Stomach (tissue), 9 donors: ENCODE measurements around the gene ATG13. TPM values are rescaled to one million over a fixed set of nuclear protein-coding genes. Genes with fewer than 3 reads are reported as not detected.

Experiments used
- DNase-seq, 2 donors: peaks; one replicate each; pipeline versions ENCODE4 v3.0.0 to v3.0.0-alpha.2; 2013 to 2019
- H3K27ac ChIP-seq, 5 donors: fragments of 200-600 bp in 4 of 5; sonication (generic) in 4 of 5; one replicate each; pipeline ENCODE4 v1.5.1; 2013 to 2019; ENCODE audit warnings: mild to moderate bottlenecking in 1 of 5, moderate library complexity in 1 of 5
- H3K27me3 ChIP-seq, 3 donors: fragments of 200-600 bp; sonication (generic); one replicate each; pipeline ENCODE4 v1.5.1; 2017 to 2019; ENCODE audit warnings: mixed run types in 1 of 3
- H3K36me3 ChIP-seq, 4 donors: fragments of 200-600 bp; sonication (generic); 1 replicate in 3 of 4; 2 replicates in 1 of 4; pipeline ENCODE4 v1.5.1; 2016 to 2019
- H3K4me1 ChIP-seq, 4 donors: fragments of 200-600 bp; sonication (generic); one replicate each; pipeline ENCODE4 v1.5.1; 2016 to 2019
- H3K4me3 ChIP-seq, 4 donors: fragments of 200-600 bp; sonication (generic) in 3 of 4; one replicate each; pipeline ENCODE4 v1.5.1; 2016 to 2019; ENCODE audit warnings: mild to moderate bottlenecking in 1 of 4
- H3K9me3 ChIP-seq, 4 donors: fragments of 200-600 bp; sonication (generic); one replicate each; pipeline ENCODE4 v1.5.1; 2016 to 2019
- CTCF ChIP-seq, 7 experiments: fragments of 450-650 bp in 4 of 7; fragments of 200-600 bp in 3 of 7; sonication (generic) in 3 of 7; IDR thresholded peaks; one replicate each; pipeline ENCODE4 v1.5.1; 2016 to 2019; ENCODE audit warnings: antibody characterized with exemption in 7 of 7, control low read depth in 2 of 7, mild to moderate bottlenecking in 1 of 7
- EP300 ChIP-seq: sonication (generic); formaldehyde crosslinking; IDR thresholded peaks from one replicate; pipeline ENCODE4 v1.6.1; 2017; ENCODE audit warnings: antibody characterized with exemption
- POLR2A ChIP-seq, 4 donors: fragments of 450-650 bp; IDR thresholded peaks; one replicate each; pipeline ENCODE4 v1.6.1; 2016; ENCODE audit warnings: antibody characterized with exemption in 4 of 4, control low read depth in 2 of 4, mild to moderate bottlenecking in 1 of 4, moderate library complexity in 1 of 4
- POLR2AphosphoS5 ChIP-seq, 3 donors: sonication (generic); formaldehyde crosslinking; IDR thresholded peaks; one replicate each; pipeline ENCODE4 v1.6.1; 2016; ENCODE audit warnings: antibody characterized with exemption in 3 of 3
- WGBS, 5 donors: extraction: QIAGEN DNeasy Blood & Tissue Kit in 3 of 5; methylation state at CpG; one replicate each; pipeline versions ENCODE4 v1.1.5 to v1.1.7; 2013 to 2018; 5-methylcytosine and 5-hydroxymethylcytosine counted together
- intact Hi-C: fragments of 100-400 bp; cut with DNase I; formaldehyde crosslinking; loops from one replicate; pipeline ENCODE4 v1.15.1; 2023; ENCODE audit warnings: low total_unique reads
- polyA plus RNA-seq, 3 donors: library from polyadenylated mRNA; stranded (reverse); fragments of 200-250 nt; gene quantifications; one replicate each; pipeline ENCODE4 v1.2.3, GENCODE V29; 2013
- total RNA-seq, 5 donors: library from RNA; depleted of rRNA; stranded (reverse); fragments of >200 nt; gene quantifications; one replicate each; pipeline versions ENCODE4 v1.1.0 to v1.2.3, GENCODE V29; 2014 to 2016
- donor health status: healthy with polysubstance abuse.
- donor health status: Bipolar disorder and iron deficiency.
- donor health status: healthy.

The ATG13 gene
- total and polyA plus RNA-seq, 8 donors = 17.3 to 286 (median 104) TPM

- 1 to 3% (median 2%) methylated on average over 7 to 9 of the region's 9 CpGs for WGBS, 5 donors
- intact Hi-C loops = no loop called here
Observed at GRCh38 chr11:46617972-46618314, 590 bp downstream of the ATG13 start.

GRCh38 chr11:46618837-46619236, 1.5 kb downstream of the ATG13 start:
- peak overlapping the region in 4 of 5 donors; percentile 93 to 99 (median 98) for H3K27ac ChIP-seq
- no peaks in the 10 kb centered on the region for H3K9me3 ChIP-seq
- peak overlapping the region; percentile 66 to 100 (median 92) for H3K4me3 ChIP-seq
- TF ChIP-seq POLR2AphosphoS5 (IDR thresholded peaks at IDR 0.05) (peak in 1 of 3 donors; percentile 57), POLR2A (IDR thresholded peaks at IDR 0.05) (no peak)
- H3K4me1 ChIP-seq = peaks cover 11 to 74% (median 62%) of the 10 kb centered on the region in 4 donors
- WGBS, 5 donors = 24 to 53% (median 40%) methylated on average over 6 of the region's 6 CpGs
- intact Hi-C loops = no loop called here
- peaks cover 0 to 41% (median 36%) of the 10 kb centered on the region in 4 donors for H3K36me3 ChIP-seq
- no peaks in the 10 kb centered on the region for H3K27me3 ChIP-seq
- DNase-seq = peak; percentile 37 to 71

More at GRCh38 chr11:46617972-46618314, 590 bp downstream of the ATG13 start:
- peaks cover 11 to 82% (median 67%) of the 10 kb centered on the region in 4 donors for H3K4me1 ChIP-seq
- H3K27ac ChIP-seq = peak overlapping the region; percentile 85 to 99 (median 97)
- no peak for DNase-seq
- no peaks in the 10 kb centered on the region for H3K27me3 ChIP-seq
- H3K36me3 ChIP-seq = peaks cover 0 to 32% (median 27%) of the 10 kb centered on the region in 4 donors
- no peak for TF ChIP-seq EP300
- TF ChIP-seq CTCF (IDR thresholded peaks at IDR 0.05) = peak in 1 of 7 experiments; percentile 1
- H3K9me3 ChIP-seq = no peaks in the 10 kb centered on the region
- peak overlapping the region; percentile 66 to 100 (median 92) for H3K4me3 ChIP-seq

GRCh38 chr11:46625406-46625805, 8.1 kb downstream of the ATG13 start:
- H3K4me3 ChIP-seq = no peak overlapping the region
- H3K27ac ChIP-seq = no peak overlapping the region
- TF ChIP-seq POLR2A (IDR thresholded peaks at IDR 0.05) (no peak), POLR2AphosphoS5 (IDR thresholded peaks at IDR 0.05) (peak in 1 of 3 donors; percentile 3)
- 28 to 73% (median 58%) methylated on average over 3 of the region's 3 CpGs for WGBS, 5 donors
- H3K9me3 ChIP-seq = no peaks in the 10 kb centered on the region
- peak; percentile 39 to 62 for DNase-seq
- intact Hi-C loops = no loop called here
- H3K36me3 ChIP-seq = peaks cover 14 to 93% (median 89%) of the 10 kb centered on the region in 4 donors
- no peaks in the 10 kb centered on the region for H3K27me3 ChIP-seq
- H3K4me1 ChIP-seq = peaks cover 0 to 30% (median 23%) of the 10 kb centered on the region in 4 donors

DNA sequence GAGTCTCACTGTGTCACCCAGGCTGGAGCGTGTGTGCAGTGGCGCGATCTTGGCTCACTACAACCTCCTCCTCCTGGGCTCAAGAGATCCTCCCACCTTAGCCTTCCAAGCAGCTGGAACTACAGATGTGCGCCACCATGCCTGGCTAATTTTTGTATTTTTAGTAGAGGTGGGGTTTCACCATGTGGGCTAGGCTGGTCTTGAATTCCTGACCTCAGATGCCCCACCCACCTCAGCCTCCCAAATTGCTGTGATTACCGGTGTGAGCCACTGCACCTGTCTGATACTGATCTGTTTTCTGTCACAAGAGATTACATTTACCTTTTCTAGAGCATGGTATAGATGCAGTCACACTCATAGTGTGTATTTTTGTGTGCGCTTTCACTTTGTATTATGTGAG, 11.6 kb downstream of the ATG13 start:
- TF ChIP-seq POLR2AphosphoS5 (IDR thresholded peaks at IDR 0.05) = no peak
- TF ChIP-seq POLR2A (IDR thresholded peaks at IDR 0.05) = no peak
- TF ChIP-seq CTCF (IDR thresholded peaks at IDR 0.05) = no peak
- no peak for TF ChIP-seq EP300
- intact Hi-C loops = no loop called here
- Histone ChIP-seq H3K27me3 (no peaks in the 10 kb centered on the region), H3K9me3 (no peaks in the 10 kb centered on the region), H3K36me3 (peaks cover 30 to 91% (median 86%) of the 10 kb centered on the region in 4 donors), H3K4me3 (no peak overlapping the region), H3K4me1 (peaks cover 0 to 8% (median 7%) of the 10 kb centered on the region in 4 donors), H3K27ac (no peak overlapping the region)
- 81 to 93% (median 87%) methylated on average over 6 of the region's 6 CpGs for WGBS, 5 donors
- DNase-seq = no peak

DNA sequence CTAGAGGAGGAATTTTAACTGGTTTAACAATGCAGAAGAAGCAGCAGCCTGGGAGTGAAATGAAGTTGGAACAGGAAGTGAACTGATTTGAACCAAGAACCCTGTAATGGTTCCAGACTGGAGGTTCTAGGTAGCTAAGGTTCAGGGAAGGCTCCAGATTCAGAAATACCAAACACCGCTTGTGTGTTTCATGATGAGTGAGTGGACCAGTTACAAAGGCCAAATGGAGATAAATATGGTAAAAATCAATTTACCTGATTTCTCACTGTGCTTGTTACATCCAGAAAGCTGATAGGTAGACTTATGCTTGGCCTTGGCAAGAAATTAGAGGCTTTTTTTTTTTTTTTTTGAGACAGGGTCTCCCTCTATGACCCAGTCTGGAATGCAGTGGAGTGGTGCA, 12.9 kb downstream of the ATG13 start:
- Histone ChIP-seq H3K36me3 (peaks cover 30 to 80% (median 76%) of the 10 kb centered on the region in 4 donors), H3K4me1 (peaks cover 0 to 11% (median 3%) of the 10 kb centered on the region in 4 donors), H3K27ac (no peak overlapping the region), H3K9me3 (no peaks in the 10 kb centered on the region), H3K4me3 (no peak overlapping the region), H3K27me3 (no peaks in the 10 kb centered on the region)
- intact Hi-C loops = no loop called here
- no peak for DNase-seq
- TF ChIP-seq CTCF (IDR thresholded peaks at IDR 0.05) = no peak
- TF ChIP-seq POLR2A (IDR thresholded peaks at IDR 0.05) = no peak
- no peak for TF ChIP-seq POLR2AphosphoS5 (IDR thresholded peaks at IDR 0.05)
- TF ChIP-seq EP300 = no peak
- 94 to 100% (median 100%) methylated on average over 1 of the region's 1 CpG for WGBS, 5 donors
